Caco-2 (cell line): ENCODE measurements around the gene USP20. TPM values are rescaled to one million over a fixed set of nuclear protein-coding genes. Genes with fewer than 3 reads are reported as not detected.

ENCODE experiments used
- BruUV-seq: library from RNA; stranded (reverse); fragments of 400-500 nt; replicated peaks from 2 replicates; lab custom pipeline; 2021; lab: Mats Ljungman, UMichigan
- CTCF ChIA-PET: fragments of 300-600 bp; sonication (Branson Sonifier 250); formaldehyde crosslinking; loops from one replicate; lab custom pipeline; 2022; ENCODE audit warnings: antibody characterized with exemption; lab: Charles Lee
- POLR2A ChIA-PET: fragments of 300-600 bp; sonication (Branson Sonifier 250); formaldehyde crosslinking; loops from one replicate; lab custom pipeline; 2022; ENCODE audit warnings: antibody characterized with exemption; lab: Charles Lee
- DNase-seq, 2 experiments: peaks; one replicate each; pipeline versions ENCODE4 v3.0.0 to v3.0.0-alpha.2; 2020 to 2022
- H3K27me3 ChIP-seq: replicated peaks from 2 replicates; pipeline ENCODE4 v1.6.0; 2011; ENCODE audit warnings: low read length; ENCODE audit not compliant: control insufficient read depth, insufficient read depth
- H3K36me3 ChIP-seq: 2 replicates; pipeline ENCODE4 v1.5.1; 2011; ENCODE audit warnings: low read length; ENCODE audit not compliant: control insufficient read depth, insufficient read depth
- H3K4me1 ChIP-seq: fragments of 250-450 bp; sonication (Bioruptor Pico); 2 replicates; pipeline ENCODE4 v1.5.1; 2020; ENCODE audit warnings: mild to moderate bottlenecking
- H3K4me3 ChIP-seq: 2 replicates; pipeline ENCODE4 v1.5.1; 2011; ENCODE audit warnings: low read depth, mild to moderate bottlenecking, control low read depth, low read length
- H3K9me3 ChIP-seq: fragments of 250-450 bp; sonication (Bioruptor Pico); 2 replicates; pipeline ENCODE4 v1.5.1; 2020; ENCODE audit warnings: mild to moderate bottlenecking, moderate library complexity
- H3K27ac Mint-ChIP-seq: one replicate; pipeline ENCODE4 v1.8.0; 2022; ENCODE audit warnings: mixed read lengths; ENCODE audit not compliant: unreplicated experiment
- H3K27me3 Mint-ChIP-seq: one replicate; pipeline ENCODE4 v1.8.0; 2022; ENCODE audit warnings: mixed read lengths; ENCODE audit not compliant: insufficient read depth, unreplicated experiment
- H3K36me3 Mint-ChIP-seq: one replicate; pipeline ENCODE4 v1.8.0; 2022; ENCODE audit warnings: mild to moderate bottlenecking, mixed read lengths; ENCODE audit not compliant: insufficient read depth, unreplicated experiment
- H3K4me1 Mint-ChIP-seq: one replicate; pipeline ENCODE4 v1.8.0; 2022; ENCODE audit warnings: low read depth, mixed read lengths; ENCODE audit not compliant: unreplicated experiment
- H3K4me3 Mint-ChIP-seq: one replicate; pipeline ENCODE4 v1.8.0; 2022; ENCODE audit warnings: mild to moderate bottlenecking, moderate library complexity, mixed read lengths; ENCODE audit not compliant: unreplicated experiment
- H3K9me3 Mint-ChIP-seq: one replicate; pipeline ENCODE4 v1.8.0; 2022; ENCODE audit warnings: mixed read lengths; ENCODE audit not compliant: unreplicated experiment
- intact Hi-C: fragments of 100-400 bp; cut with micrococcal nuclease; formaldehyde crosslinking; loops from one replicate; pipeline ENCODE4 v1.10.0; 2022; ENCODE audit not compliant: unreplicated experiment
- total RNA-seq: library from RNA; stranded (reverse); gene quantifications from 2 replicates; pipeline ENCODE4 v1.2.3, GENCODE V29; 2022
- TF ChIP-seq, protein P1 (sequence below), 2 experiments: fragments of 200-600 bp in 1 of 2; IDR thresholded peaks; 1 replicate in 1 of 2; 2 replicates in 1 of 2; pipeline versions ENCODE4 v1.5.1 to v1.8.0; 2011 to 2022; ENCODE audit warnings: antibody characterized with exemption in 1 of 2, control low read depth in 1 of 2, inconsistent platforms in 1 of 2, low read depth in 1 of 2, low read length in 1 of 2, mild to moderate bottlenecking in 1 of 2, moderate library complexity in 1 of 2; ENCODE audit not compliant: insufficient read depth in 1 of 2, severe bottlenecking in 1 of 2, unreplicated experiment in 1 of 2

Gene USP20
- total RNA-seq, 1 experiment from 2014 or later = 13.9 TPM

- H3K9me3 ChIP-seq = no peaks in the 10 kb centered on the region
- H3K36me3 ChIP-seq = no peaks in the 10 kb centered on the region
- H3K27me3 Mint-ChIP-seq = no peaks in the 10 kb centered on the region
- BruUV-seq = no TSS peak
- H3K4me3 ChIP-seq = no peak overlapping the region
- no peak overlapping the region for H3K27ac Mint-ChIP-seq
- H3K27me3 ChIP-seq = no peaks in the 10 kb centered on the region
- no peak overlapping the region for H3K4me3 Mint-ChIP-seq
- no peaks in the 10 kb centered on the region for H3K4me1 ChIP-seq
- no peak for DNase-seq
- intact Hi-C loops = no loop called here
- TF ChIP-seq, protein P1, sequence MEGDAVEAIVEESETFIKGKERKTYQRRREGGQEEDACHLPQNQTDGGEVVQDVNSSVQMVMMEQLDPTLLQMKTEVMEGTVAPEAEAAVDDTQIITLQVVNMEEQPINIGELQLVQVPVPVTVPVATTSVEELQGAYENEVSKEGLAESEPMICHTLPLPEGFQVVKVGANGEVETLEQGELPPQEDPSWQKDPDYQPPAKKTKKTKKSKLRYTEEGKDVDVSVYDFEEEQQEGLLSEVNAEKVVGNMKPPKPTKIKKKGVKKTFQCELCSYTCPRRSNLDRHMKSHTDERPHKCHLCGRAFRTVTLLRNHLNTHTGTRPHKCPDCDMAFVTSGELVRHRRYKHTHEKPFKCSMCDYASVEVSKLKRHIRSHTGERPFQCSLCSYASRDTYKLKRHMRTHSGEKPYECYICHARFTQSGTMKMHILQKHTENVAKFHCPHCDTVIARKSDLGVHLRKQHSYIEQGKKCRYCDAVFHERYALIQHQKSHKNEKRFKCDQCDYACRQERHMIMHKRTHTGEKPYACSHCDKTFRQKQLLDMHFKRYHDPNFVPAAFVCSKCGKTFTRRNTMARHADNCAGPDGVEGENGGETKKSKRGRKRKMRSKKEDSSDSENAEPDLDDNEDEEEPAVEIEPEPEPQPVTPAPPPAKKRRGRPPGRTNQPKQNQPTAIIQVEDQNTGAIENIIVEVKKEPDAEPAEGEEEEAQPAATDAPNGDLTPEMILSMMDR (IDR thresholded peaks at IDR 0.05; ENCODE audit: insufficient read depth in 1 of 2, low read depth in 1 of 2, low read length in 1 of 2, severe bottlenecking in 1 of 2, unreplicated experiment in 1 of 2) = no peak
- ChIA-PET POLR2A (no interaction called here), CTCF (no interaction called here)
- H3K9me3 Mint-ChIP-seq = no peaks in the 10 kb centered on the region
- H3K4me1 Mint-ChIP-seq = no peaks in the 10 kb centered on the region
- peaks cover 9% of the 10 kb centered on the region for H3K36me3 Mint-ChIP-seq
These were observed 35.8 kb downstream of the USP20 start for GRCh38 chr9:129871046-129871445.

DNA sequence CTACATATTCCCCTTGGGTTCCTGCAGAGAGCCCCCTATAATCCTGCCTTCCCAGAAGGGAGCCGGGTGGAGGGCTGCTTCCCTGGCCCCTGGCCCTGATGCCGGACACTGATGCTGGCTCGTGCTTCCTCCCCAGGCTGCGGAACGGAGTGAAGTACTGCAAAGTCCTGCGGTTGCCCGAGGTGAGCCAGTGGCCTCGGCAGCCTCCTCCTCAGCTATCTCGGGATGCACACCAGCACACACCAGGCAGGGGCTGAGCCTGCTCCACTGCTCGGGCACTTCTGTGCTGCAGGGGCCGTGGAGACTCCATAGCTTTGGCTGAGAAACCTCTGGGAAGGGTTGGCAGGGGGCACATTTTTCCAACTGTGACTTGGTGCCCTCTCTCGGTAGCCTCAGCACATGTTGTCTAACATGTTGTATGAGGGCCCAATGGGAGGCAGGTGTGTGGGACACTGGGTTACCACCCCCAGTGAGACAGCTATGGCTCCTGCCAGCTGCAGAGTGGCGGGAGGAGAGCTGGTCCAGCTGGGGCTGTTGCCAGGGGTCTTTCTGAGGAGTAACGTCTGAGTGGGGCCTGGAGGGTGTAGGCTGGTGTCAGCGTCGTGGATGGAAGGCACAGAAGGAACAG is 38.4 kb downstream of the USP20 start:
- peaks cover 9% of the 10 kb centered on the region for H3K36me3 Mint-ChIP-seq
- TF ChIP-seq, protein P1 (IDR thresholded peaks at IDR 0.05; ENCODE audit: insufficient read depth in 1 of 2, low read depth in 1 of 2, low read length in 1 of 2, severe bottlenecking in 1 of 2, unreplicated experiment in 1 of 2) = no peak
- no peak overlapping the region for H3K4me3 Mint-ChIP-seq
- H3K9me3 ChIP-seq = no peaks in the 10 kb centered on the region
- H3K4me1 Mint-ChIP-seq = no peaks in the 10 kb centered on the region
- H3K4me1 ChIP-seq = no peaks in the 10 kb centered on the region
- CTCF ChIA-PET = no interaction called here
- POLR2A ChIA-PET = no interaction called here
- H3K27ac Mint-ChIP-seq = no peak overlapping the region
- intact Hi-C loops = no loop called here
- no peaks in the 10 kb centered on the region for H3K27me3 ChIP-seq
- DNase-seq = no peak
- BruUV-seq = no TSS peak
- no peak overlapping the region for H3K4me3 ChIP-seq
- no peaks in the 10 kb centered on the region for H3K27me3 Mint-ChIP-seq
- H3K36me3 ChIP-seq = no peaks in the 10 kb centered on the region
- no peaks in the 10 kb centered on the region for H3K9me3 Mint-ChIP-seq

DNA sequence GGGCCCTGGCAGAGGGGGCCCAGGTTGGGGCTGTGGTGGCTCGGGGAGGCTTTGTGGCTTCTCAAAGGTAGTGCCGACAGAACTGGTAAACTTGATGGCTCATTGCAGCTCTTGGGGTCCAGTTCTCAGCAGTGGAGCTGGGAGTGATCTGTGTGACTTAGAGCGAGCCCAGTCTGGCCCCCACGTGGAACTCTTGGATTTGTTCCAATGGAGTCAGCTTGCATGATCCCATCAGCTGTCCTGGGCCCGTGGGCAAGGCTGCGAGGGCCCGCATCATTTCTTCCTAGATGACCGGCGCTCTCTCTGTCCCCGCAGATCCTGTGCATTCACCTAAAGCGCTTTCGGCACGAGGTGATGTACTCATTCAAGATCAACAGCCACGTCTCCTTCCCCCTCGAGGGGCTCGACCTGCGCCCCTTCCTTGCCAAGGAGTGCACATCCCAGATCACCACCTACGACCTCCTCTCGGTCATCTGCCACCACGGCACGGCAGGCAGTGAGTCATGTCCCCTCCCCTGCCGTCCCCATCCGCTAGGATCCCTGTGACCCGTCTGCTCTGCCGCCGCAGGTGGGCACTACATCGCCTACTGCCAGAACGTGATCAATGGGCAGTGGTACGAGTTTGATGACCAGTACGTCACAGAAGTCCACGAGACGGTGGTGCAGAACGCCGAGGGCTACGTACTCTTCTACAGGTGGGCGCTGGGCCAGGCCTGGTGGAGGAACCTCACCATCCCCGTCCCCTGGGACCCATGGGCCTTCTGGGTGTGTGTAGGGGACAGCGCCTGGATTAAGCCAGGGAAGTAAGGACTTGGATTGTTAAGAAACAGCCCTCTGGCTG is 39.2 kb downstream of the USP20 start:
- H3K9me3 ChIP-seq = no peaks in the 10 kb centered on the region
- H3K4me1 ChIP-seq = no peaks in the 10 kb centered on the region
- H3K27me3 ChIP-seq = no peaks in the 10 kb centered on the region
- Mint-ChIP-seq H3K4me1 (no peaks in the 10 kb centered on the region), H3K27ac (no peak overlapping the region), H3K4me3 (no peak overlapping the region), H3K36me3 (peaks cover 5% of the 10 kb centered on the region), H3K9me3 (no peaks in the 10 kb centered on the region), H3K27me3 (no peaks in the 10 kb centered on the region)
- DNase-seq = no peak
- POLR2A ChIA-PET = no interaction called here
- BruUV-seq = no TSS peak
- TF ChIP-seq, protein P1 (IDR thresholded peaks at IDR 0.05; ENCODE audit: insufficient read depth in 1 of 2, low read depth in 1 of 2, low read length in 1 of 2, severe bottlenecking in 1 of 2, unreplicated experiment in 1 of 2) = no peak
- no peak overlapping the region for H3K4me3 ChIP-seq
- CTCF ChIA-PET = no interaction called here
- no peaks in the 10 kb centered on the region for H3K36me3 ChIP-seq
- intact Hi-C loops = no loop called here
